CD4-positive, alpha-beta T cell treated with Interleukin-15 for 1 hour (primary cell): ENCODE measurements around the gene SCUBE1.

Experiments used
- DNase-seq: peaks from one replicate; pipeline ENCODE4 v3.0.0-alpha.2; 2020

The SCUBE1 gene

DNA sequence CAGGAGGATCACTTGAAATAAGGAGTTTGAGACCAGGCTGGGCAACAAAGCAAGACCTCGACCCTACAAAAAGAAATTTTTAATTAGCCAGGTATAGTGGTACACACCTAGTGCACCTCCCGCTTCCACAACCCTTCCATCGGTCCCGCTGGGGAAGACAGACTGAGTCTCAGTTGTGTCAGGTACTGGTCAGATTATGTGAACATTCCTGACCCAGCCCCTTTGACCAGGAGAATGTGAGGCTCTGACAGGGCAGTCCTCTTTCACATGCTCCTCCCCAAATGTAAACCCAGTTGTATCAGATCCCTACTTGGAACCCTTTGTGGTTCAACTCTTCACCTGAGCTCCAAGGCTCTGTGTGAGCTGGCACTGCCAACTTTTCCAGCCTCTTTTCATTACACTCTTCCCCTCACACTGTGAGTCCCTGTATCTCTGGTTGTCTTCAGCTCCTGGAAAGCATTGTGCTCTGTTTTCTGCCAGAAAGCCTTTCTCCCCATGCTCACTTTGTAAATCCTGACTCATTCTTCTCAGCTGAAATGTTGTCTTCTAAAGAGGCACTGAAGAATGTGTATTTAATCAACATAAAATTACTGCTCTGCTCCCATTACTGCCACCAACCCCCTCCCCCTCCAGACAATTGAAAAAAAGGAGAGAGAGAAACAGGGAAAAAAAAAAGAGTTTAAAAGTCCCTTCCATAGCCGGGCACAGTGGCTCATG, 154.2 kb downstream of the SCUBE1 start:
- no peak for DNase-seq

DNA sequence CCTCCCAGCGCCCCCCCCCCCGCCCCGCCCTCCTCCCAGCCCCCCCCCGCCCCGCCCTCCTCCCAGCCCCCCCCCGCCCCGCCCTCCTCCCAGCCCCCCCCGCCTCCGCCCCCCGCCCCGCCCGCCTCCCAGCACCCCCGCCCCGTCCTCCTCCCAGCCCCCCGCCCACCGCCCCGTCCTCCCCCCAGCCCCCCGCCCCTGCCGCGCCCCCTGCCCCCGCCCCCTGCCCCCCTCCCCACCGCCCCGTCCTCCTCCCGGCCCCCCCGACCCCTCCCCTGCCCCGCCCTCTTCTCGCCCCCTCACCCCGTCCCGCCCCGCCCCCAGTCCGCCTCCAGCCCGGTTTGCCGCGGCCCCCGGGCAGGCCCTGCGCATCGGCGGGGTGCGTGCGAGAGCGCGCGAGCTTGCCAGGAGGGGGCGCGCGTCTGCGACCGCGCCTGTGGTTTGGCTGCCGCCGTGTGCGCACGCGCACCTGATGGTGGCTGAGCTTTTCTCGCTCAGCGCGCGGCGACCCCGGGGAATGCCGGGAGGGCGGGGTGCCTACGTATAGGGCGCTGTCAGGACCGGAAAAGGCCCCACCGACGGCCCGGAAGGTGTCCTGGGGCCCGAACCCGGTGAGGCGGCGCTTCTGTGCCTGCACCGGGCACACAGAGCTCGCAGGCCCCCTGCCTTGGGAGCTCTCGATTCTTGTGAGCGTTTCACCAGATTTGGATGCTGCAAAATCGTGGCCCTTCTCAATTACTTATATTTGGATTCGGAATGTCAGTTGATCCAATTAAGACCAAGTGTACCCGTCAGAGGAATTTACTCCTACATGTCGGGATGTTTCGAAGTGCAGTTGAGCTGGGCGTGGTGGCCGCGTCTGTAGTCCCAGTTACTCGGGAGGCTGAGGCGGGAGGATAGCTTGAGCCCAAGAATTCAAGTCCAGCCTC, 155.7 kb downstream of the SCUBE1 start:
- peak; percentile 97 for DNase-seq

GRCh38 chr22:43186272-43187170, 156.7 kb downstream of the SCUBE1 start, which contains the start of gene TTLL12:
Gene TTLL12 (minus strand): TSS chr22:43187134. CDS start chr22:43187069, 65 bp downstream.
- DNase-seq, result peak; percentile 63

GRCh38 chr22:43185860-43186261, 157.3 kb downstream of the SCUBE1 start:
- no peak for DNase-seq

DNA sequence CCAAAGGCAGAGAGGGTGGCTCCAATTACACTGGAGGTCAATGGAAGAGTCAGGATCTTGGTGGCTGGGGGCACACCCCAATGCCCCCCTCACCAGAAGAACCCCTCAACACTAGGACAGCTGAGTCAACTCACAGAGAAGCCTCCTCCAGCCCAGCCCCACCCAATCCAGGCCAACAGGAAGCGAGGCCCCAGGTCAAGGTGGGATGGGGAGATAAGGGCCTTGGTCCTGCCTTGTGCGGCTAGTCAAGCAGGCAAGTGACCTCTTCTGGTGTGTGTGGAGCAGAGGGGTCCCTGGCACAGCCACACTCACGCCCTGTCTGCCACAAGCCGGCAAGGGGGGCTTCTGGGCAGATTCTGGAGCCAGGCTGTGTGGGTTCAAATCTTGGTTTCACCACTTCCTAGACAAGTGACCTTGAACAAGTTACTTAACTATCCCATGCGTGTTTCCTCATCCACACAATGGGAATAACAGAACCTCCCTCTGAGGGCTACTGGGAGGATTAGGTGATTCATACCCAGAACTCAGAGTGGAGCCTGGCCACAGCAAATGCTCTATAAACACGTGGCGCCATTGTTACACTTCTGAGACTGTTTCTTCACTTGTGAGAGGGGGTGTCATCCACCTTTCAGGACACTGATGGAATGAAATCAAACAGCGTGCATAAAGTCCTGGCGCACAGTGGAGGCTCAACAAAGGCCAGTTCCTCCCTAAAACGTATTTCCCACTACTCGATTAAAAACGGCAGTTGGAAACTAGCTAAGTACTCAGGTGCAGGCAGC, 159.5 kb downstream of the SCUBE1 start:
- DNase-seq, result no peak

- no peak for DNase-seq
Measured at GRCh38 chr22:43182726-43183125, 160.4 kb downstream of the SCUBE1 start.

DNA sequence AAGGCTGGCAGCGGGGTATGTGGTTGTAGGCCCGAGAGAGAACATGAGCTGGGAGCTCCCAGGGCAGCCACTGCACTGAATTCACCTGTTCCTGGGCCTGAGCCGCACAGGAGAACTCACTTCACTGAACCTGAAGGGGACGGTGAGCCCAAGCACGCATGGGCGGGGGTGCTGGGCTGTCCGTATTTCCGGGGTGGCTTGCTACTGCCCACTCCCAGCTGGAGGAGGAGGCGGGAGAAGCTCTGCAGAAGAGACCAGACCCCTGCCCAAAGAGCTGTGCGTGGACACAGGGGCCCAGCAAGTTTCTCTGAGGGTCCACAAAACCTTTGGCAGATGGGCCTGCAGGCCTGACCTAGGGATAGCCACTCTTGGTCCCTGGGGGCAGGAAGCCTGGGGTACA, 161.1 kb downstream of the SCUBE1 start:
- DNase-seq, result no peak

DNA sequence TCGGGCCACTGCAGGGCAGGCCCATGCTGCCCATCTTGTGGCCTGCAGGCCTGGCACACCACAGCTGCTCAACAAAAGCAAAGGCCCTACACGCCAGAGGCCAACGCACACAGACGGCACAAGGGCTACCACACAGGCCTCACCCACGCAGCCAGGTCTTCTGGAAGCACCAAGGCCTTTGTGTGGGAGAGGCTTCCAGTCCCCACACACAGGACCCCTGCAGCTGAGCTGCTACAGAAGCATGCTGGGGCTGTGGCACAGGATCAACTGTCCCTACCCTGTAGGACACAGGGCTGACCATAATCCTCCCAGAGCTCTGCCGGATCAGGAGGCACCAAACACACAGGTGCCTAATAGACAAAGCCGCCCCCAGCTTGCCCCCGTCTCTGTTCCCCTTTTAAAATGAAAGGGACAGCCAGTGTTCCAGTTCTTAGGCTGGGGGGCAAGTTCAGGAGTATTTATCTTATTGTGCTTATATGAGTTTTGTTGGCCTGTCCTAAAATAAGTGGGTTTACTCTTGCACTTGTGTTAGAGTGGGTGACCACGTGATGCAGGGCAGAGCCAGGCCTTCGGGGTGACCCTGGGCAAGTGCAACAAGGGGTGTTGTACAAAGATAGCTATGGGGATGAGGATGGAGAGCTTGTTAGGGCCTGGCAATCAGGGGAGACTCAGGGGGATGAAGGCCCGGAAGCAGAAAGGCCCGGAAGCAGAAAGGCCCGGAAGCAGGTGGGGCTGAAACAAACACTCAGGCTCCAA, 161.7 kb downstream of the SCUBE1 start:
- DNase-seq, result no peak

DNA sequence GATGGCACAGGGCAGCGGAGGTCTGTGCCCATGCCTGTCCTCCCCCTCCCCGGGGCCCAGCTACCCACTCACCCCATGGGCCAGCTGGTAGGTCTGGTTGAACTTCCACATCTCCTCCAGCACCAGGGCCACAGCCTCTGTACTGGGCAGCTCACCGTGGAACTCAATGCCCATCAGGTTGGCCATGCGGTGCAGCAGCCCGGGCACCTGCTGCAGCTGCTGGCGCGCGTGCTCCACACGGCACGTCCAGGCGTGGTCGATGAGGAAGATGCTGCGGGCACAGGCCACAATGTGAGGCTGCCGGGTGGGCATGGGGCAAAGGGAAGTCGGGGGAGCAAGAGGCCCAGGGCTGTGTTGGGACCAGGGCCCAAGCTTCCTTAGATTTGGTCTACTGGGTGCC, 162.5 kb downstream of the SCUBE1 start:
- DNase-seq, result no peak

GRCh38 chr22:43179911-43180195, 163.3 kb downstream of the SCUBE1 start:
- no peak for DNase-seq

GRCh38 chr22:43179146-43179910, 163.8 kb downstream of the SCUBE1 start:
- no peak for DNase-seq

DNA sequence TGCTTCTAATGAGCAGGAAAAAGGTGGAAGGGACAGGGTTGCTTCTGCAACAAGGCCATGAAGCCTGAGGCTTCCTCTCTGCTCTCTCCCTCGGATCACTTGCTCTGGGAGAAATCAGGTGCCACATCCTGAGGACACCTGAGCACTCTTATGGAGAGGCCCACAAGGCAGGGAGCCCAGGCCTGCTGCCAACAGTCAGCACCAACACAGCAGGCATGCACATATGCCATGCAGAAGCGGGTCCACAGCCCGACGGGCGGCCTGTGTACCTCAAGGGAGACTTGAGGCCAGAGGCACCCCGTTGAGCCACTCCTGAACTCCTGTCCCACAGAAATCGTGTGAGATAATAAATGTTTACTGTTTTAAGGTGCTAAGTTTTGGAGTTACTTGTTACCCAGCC, 165.7 kb downstream of the SCUBE1 start:
- DNase-seq, result no peak

DNA sequence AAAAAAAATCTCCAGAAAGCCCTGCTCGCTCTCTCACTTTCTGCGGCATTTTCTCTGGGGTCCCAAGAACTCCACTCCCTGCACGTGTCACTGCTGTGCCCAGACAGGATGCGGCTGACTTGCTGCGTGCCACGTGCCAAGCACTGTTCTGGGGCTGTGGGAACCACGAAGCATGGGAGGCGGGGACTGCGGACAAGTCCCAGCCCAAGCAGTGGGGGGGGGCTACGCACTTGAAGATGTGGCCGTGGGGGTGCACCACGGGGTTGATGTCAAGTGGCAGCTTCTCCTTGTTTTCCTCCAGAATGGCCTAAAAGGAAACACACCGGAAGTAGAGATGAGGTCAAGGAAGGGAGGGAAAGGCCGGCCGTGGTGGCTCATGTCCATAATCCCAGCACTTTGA, 167.1 kb downstream of the SCUBE1 start:
- no peak for DNase-seq

- DNase-seq, result no peak
Measured at GRCh38 chr22:43174941-43175531, 168.1 kb downstream of the SCUBE1 start.

DNA sequence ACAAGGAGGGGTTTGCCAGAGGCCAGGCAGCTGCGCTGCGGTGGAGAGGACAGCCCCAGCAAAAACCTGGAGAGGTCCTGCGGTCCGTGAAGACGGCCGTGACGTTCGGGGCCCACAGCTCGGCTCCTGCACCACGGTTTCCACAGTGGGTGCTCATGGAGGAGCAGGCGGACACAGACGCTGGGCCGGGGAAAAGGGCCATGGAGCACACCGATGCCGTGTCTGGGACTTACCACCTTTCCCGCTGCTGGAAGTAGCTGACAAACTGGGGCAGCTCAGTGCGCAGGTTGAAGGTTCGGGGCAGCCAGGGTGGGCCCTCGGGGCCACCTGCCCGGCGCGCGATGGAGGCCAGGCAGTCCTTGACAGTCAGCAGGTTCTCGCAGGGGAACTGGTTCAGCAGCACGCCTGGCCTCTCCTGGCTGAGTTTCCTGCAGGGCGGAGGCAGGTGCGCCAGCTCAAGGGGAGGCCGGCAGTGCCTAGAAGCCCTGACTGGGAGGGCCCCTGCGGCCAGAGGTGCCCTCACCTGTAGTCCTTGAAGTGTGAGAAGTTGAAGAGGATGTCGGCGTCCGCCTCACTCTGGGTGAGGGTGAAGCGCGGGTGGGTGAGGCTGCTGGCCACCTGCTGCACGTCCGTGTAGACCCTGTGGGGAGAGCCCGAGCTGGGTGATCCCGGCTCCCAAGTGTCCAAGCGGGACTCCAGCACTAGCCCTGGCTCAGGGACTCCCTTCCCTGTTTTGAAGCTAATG, 169.0 kb downstream of the SCUBE1 start:
- no peak for DNase-seq

DNA sequence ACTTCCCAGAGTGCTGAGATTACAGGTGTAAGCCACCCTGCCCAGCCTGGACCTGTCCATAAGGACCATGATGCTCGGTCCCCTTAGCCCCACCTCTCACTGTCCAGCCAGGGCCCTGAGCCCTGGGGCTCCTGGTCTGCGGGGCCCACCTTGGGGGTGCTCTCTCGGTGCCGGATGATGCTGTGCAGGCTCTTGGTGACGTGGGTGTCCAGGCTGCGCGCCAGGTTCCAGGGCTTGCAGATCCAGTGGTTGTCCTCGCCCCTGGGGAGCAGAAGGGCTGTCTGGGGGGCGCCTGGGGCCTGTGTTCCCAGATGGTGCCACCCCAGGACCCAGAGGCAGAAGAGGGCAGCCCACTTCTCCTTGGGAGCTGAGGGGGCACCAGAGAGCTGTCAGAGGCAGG, 169.6 kb downstream of the SCUBE1 start:
- no peak for DNase-seq

- no peak for DNase-seq
Measured at GRCh38 chr22:43172191-43172590, 171.0 kb downstream of the SCUBE1 start.

GRCh38 chr22:43171607-43172006, 171.6 kb downstream of the SCUBE1 start:
- no peak for DNase-seq

GRCh38 chr22:43171019-43171491, 172.1 kb downstream of the SCUBE1 start:
- no peak for DNase-seq

DNA sequence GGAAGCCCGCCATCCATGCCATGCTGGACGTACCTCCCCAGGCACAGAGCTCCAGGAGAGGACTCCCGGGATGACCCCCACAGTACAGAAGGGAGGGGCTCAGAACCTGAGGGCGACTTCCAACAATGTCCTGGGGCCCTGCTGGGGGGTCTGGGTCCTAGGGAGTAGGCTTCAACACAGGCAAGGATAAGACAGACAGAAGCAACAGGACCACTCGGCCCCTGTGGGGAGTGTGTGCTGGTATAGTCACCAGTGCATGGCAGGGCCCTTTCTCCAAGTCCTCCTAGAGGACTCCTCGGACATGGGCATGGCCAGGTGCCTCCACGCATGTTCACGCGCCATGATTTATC, 173.1 kb downstream of the SCUBE1 start:
- no peak for DNase-seq
